Measurements from ENCODE around the gene ZNF654. TPM values are rescaled to one million over a fixed set of nuclear protein-coding genes. Genes with fewer than 3 reads are reported as not detected.
A peak's percentile ranks its signal among the peaks of the same experiment; 100 is the strongest.
"Not testable (repeated sequence)": the region's sequence is repeated elsewhere in the genome, so short reads cannot be mapped to it uniquely, and the experiment has no call there.

The ZNF654 gene
- total RNA-seq, 1 donor from 2014 or later: 24.3 TPM

- not testable (repeated sequence) for ATAC-seq
Observed at GRCh38 chr3:88118603-88119002, 59.5 kb downstream of the ZNF654 start.

GRCh38 chr3:88123526-88123925 lies 64.5 kb downstream of the ZNF654 start:
- intact Hi-C loops (cut with DNase I): no loop called here

More at GRCh38 chr3:88118603-88119002, 59.5 kb downstream of the ZNF654 start:
- DNase-seq (ENCODE audit: low spot score); intact Hi-C loops (cut with DNase I): not testable (repeated sequence)

GRCh38 chr3:88131695-88132094 lies 72.6 kb downstream of the ZNF654 start:
- ATAC-seq (no peak), DNase-seq (ENCODE audit: low spot score) (no peak)
- intact Hi-C loops (cut with DNase I): no loop called here

More at GRCh38 chr3:88123526-88123925, 64.5 kb downstream of the ZNF654 start:
- ATAC-seq: no peak
- DNase-seq (ENCODE audit: low spot score): no peak

GRCh38 chr3:88132894-88133293 lies 73.8 kb downstream of the ZNF654 start:
- intact Hi-C loops (cut with DNase I): no loop called here
- DNase-seq (ENCODE audit: low spot score) (no peak), ATAC-seq (no peak)

GRCh38 chr3:88133711-88134263 lies 74.7 kb downstream of the ZNF654 start:
- intact Hi-C loops (cut with DNase I): no loop called here
- ATAC-seq (no peak), DNase-seq (ENCODE audit: low spot score) (no peak)

DNA sequence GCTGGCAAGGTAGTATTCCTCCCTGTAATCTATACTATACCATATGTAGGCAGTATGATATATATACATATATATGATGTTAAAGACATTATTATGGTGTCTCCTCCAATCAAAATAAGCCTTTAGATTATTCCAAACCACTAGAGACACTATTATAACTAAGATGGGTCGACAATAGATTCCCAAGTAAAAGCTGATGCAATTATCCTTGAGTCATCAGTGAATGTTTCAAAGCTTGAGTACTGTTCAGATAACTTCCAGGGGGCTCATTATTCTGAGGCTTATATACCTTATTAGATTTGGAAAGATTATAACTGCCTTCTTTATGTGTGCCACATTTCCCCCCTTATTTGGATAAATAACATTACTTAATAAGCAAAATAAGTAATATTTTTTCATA lies 78.8 kb downstream of the ZNF654 start:
- DNase-seq (ENCODE audit: low spot score) (no peak), ATAC-seq (no peak)
- intact Hi-C loops (cut with DNase I): no loop called here

DNA sequence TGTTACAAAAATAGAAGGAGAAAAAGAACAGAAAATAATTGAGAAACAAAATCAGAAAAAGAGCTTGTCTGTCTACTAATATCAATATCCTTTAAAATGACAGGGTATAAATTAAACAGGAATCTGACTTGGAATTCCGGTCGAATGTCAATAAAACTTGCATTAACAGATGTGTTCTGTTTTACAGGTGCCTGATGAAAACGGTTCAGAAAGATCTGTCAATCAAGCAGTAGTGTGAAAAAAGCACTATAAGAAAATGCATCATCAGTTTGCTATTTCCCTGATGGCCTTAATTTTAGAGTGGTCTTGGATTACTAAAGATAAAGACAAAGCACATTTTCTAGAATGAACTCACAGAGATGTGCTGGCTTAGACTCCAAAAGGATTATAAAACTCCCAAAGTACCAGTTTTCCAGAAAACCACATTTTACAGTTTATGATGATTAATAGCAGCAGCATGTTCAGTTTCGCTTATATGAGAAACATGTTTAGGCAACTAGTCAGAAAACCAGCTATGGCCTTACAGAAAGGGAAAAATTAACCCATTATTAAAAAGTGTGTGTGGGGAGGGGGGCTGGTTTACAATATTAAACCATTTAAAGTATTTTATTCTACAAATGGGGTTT lies 82.5 kb downstream of the ZNF654 start:
- DNase-seq (ENCODE audit: low spot score): no peak
- no peak for ATAC-seq
- intact Hi-C loops (cut with DNase I): no loop called here

- intact Hi-C loops (cut with DNase I): no loop called here
- ATAC-seq: no peak
- DNase-seq (ENCODE audit: low spot score): no peak
Observed at GRCh38 chr3:88142094-88142624, 83.1 kb downstream of the ZNF654 start.

DNA sequence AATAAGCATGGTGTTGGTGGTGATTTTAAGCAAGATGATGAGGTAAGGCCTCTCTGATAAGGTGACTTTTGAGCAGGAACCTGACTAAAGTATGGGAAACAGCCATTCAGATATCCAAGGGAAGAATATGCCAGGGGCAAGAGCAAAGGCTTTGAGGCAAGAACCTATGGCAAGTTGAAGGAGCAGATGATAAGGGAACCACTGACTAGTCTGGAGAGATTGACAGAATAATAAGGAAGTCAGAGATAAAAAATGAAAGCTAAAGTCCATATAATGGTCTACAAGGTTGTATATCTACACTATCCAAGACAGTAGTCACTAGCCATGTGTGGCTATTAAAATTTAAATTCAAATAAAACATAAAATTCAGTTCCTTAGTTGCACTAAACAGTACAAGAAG lies 88.2 kb downstream of the ZNF654 start:
- intact Hi-C loops (cut with DNase I): no loop called here
- no peak for ATAC-seq

DNA sequence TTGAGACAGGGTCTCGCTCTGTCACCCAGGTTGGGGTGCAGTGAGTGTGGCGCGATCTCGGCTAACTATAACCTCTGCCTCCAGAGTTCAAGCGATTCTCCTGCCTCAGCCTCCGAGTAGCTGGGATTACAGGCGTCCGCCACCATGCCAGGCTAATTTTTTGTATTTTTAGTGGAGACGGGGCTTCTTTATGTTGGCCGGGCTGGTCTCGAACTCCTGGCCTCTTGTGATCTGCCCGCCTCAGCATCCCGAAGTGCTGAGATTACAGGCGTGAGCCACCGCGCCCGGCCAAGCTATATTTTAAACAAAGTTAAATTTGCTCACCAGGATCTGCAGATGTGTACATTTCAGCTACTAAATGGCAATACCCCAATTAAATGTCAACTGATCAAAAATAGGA lies 89.6 kb downstream of the ZNF654 start:
- intact Hi-C loops (cut with DNase I): no loop called here
- ATAC-seq: no peak

More for the DNA sequence above, 88.2 kb downstream of the ZNF654 start:
- DNase-seq (ENCODE audit: low spot score): no peak

DNA sequence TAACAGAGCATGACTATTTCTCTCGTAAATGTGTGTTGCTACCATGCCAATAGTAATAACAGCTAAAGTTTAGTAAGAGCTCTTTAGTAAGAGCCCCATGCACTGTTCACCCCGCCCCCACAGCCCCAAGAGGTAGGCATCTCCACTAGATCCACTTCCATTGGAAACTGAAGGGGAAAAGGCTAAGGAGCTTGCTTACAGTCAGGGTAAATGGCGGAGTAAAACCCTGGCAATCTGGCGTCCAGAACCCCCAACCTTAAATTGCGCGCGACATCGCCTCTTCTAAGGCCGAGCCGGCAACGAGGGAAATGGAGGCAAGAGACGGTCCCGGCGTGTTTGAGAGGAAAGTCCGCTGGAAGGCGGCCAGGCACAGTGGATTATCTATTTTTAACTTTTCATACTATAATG lies 90.0 kb downstream of the ZNF654 start:
- ATAC-seq (no peak), DNase-seq (ENCODE audit: low spot score) (no peak)
- intact Hi-C loops (cut with DNase I): no loop called here

More for the DNA sequence above, 89.6 kb downstream of the ZNF654 start:
- DNase-seq (ENCODE audit: low spot score): no peak

DNA sequence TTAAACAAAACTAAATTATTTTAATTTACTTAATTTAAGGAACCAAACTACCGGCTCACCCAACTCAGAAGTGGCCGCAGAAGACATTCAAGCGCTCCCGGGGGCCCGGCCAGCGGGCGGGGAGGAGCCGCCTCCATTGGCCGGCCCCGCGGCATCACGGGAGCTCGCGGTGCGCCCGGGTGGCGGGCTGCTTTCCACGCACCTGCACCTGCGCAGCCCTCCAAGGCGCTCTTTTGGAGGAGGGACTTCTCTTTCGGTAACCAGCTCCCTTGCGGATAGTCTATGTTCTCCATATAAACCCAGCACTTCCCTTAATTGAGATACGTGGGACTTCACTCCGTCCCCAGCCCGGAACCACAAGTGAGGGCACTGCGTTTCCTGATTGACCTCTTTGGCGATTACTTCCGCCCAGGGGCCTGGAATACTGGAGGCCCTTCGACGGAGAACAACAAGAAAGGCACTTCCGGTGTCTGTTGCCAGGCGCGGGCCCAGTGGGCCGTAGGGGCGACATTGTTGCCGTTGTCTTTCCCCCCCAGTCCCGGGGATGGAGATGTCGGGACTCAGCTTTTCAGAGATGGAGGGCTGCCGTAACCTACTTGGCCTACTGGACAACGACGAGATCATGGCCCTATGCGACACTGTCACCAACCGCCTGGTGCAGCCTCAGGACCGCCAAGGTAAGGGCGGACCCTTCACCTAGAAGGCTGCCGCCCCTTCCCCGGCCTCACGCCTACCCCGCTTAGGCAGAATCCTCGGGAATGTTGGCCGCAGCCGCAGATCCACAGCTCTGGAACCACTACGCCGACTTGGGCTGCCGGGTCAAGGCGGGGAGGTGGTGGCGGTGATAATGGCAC lies 90.7 kb downstream of the ZNF654 start, which contains the start of gene C3orf38:
TSS of gene C3orf38 (plus strand) at position 451 of the 854 bp plus-strand sequence. CDS start at position 545, 94 bp downstream.
- intact Hi-C loops (cut with DNase I): no loop called here
- peak; percentile 98 for ATAC-seq

GRCh38 chr3:88150371-88150770 lies 91.3 kb downstream of the ZNF654 start:
- ATAC-seq: peak; percentile 33
- DNase-seq (ENCODE audit: low spot score): no peak
- intact Hi-C loops (cut with DNase I): no loop called here

More for the DNA sequence above, 90.7 kb downstream of the ZNF654 start, which contains the start of gene C3orf38:
- peak; percentile 91 for DNase-seq (ENCODE audit: low spot score)

GRCh38 chr3:88150806-88151205 lies 91.8 kb downstream of the ZNF654 start:
- DNase-seq (ENCODE audit: low spot score): no peak
- ATAC-seq: no peak
- intact Hi-C loops (cut with DNase I): no loop called here

DNA sequence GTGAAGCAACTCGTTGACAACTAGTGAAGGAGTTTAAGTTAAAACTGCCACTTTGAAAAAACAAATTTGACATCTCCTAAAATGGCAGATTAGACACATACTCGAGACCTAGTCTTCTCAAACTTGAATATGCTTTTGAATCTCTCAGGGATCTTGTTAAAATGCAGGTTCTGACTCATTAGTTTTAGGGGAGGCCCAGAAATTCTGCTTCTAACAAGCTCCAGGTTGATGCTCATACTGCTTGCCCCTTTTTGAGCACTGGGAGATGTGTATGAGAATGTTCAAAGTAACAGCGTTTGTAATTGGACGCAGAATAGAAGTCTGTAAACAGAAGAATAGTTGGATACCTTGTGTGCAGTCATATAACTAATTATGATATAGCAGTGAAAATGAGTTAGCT lies 92.3 kb downstream of the ZNF654 start:
- DNase-seq (ENCODE audit: low spot score): no peak
- intact Hi-C loops (cut with DNase I): no loop called here
- no peak for ATAC-seq

GRCh38 chr3:88152841-88153240 lies 93.8 kb downstream of the ZNF654 start:
- DNase-seq (ENCODE audit: low spot score): no peak
- ATAC-seq: no peak
- intact Hi-C loops (cut with DNase I): no loop called here

GRCh38 chr3:88166419-88166971 lies 107.4 kb downstream of the ZNF654 start:
- intact Hi-C loops (cut with DNase I): no loop called here
- ATAC-seq (no peak), DNase-seq (ENCODE audit: low spot score) (no peak)

DNA sequence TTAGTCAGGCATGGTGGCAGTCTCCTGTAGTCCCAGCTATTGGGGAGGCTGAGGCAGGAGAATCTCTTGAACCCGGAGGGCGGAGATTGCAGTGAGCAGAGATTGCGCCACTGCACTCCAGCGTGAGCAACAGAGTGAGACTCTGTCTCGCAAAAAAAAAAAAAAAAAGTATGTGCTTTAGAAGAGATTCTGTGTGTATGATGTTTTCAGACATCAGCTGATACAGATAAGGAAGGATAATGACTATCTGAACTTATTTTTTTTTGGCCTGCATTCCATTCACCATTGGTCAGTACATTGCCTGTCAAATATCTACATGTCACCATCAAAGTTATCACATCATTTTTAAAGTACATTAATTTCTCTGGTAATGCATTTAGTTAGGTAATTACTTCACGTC lies 108.1 kb downstream of the ZNF654 start:
- intact Hi-C loops (cut with DNase I): no loop called here
- ATAC-seq: no peak
- no peak for DNase-seq (ENCODE audit: low spot score)

DNA sequence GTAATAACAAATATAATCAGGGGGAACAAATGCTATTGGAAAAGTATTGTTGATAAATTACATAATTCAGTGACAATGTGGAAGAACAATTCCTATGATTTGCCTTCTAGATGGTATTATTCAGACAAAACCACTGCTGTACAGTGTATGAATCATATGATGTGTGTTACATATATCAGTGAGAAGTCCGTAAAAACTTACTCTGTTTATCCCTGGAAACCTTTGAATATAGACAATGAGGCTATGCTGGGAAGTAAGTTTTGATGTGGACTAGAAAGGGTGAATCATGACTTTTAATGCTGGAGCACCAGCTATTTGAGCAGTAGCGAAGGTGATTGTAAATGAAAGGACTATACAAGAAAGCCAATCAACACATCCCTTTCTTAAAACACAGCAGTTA lies 108.6 kb downstream of the ZNF654 start:
- no peak for ATAC-seq

More for the DNA sequence above, 108.6 kb downstream of the ZNF654 start:
- intact Hi-C loops (cut with DNase I): no loop called here
- DNase-seq (ENCODE audit: low spot score): no peak
